Tibial nerve (tissue), 4 donors: Measurements from ENCODE around the gene NTMT2.

Experiments
- EP300 ChIP-seq, 2 donors: sonication (generic); formaldehyde crosslinking; IDR thresholded peaks; one replicate each; pipeline ENCODE4 v1.6.1; 2017; ENCODE audit warnings: antibody characterized with exemption in 2 of 2, mild to moderate bottlenecking in 1 of 2
- POLR2A ChIP-seq, 2 donors: fragments of 450-650 bp; IDR thresholded peaks; one replicate each; pipeline ENCODE4 v1.6.1; 2017; ENCODE audit warnings: antibody characterized with exemption in 2 of 2, mild to moderate bottlenecking in 2 of 2, moderate library complexity in 2 of 2
- TF ChIP-seq, protein P1 (sequence below), 5 experiments: fragments of 200-600 bp in 3 of 5; fragments of 450-650 bp in 2 of 5; sonication (generic) in 3 of 5; IDR thresholded peaks; one replicate each; pipeline ENCODE4 v1.5.1; 2016 to 2019; ENCODE audit warnings: antibody characterized with exemption in 5 of 5, mild to moderate bottlenecking in 3 of 5, moderate library complexity in 2 of 5

- TF ChIP-seq, protein P1, sequence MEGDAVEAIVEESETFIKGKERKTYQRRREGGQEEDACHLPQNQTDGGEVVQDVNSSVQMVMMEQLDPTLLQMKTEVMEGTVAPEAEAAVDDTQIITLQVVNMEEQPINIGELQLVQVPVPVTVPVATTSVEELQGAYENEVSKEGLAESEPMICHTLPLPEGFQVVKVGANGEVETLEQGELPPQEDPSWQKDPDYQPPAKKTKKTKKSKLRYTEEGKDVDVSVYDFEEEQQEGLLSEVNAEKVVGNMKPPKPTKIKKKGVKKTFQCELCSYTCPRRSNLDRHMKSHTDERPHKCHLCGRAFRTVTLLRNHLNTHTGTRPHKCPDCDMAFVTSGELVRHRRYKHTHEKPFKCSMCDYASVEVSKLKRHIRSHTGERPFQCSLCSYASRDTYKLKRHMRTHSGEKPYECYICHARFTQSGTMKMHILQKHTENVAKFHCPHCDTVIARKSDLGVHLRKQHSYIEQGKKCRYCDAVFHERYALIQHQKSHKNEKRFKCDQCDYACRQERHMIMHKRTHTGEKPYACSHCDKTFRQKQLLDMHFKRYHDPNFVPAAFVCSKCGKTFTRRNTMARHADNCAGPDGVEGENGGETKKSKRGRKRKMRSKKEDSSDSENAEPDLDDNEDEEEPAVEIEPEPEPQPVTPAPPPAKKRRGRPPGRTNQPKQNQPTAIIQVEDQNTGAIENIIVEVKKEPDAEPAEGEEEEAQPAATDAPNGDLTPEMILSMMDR (IDR thresholded peaks at IDR 0.05): no peak
- TF ChIP-seq POLR2A (IDR thresholded peaks at IDR 0.05) (no peak), EP300 (IDR thresholded peaks at IDR 0.05) (no peak)
Measured at GRCh38 chr1:170217517-170218256, 71.9 kb downstream of the NTMT2 start.
